Keratinocyte (primary cell): ENCODE measurements around the gene LGR4. TPM values are rescaled to one million over a fixed set of nuclear protein-coding genes. Genes with fewer than 3 reads are reported as not detected.

Experiments used
- DNase-seq: peaks from one replicate; pipeline ENCODE4 v3.0.0-alpha.2; 2011; ENCODE audit warnings: low read depth, missing footprints, low spot score
- FAIRE-seq: peaks from 2 replicates; lab custom pipeline; 2011; peaks lifted over from hg19 to GRCh38; lab: Jason Lieb, UNC
- H2AFZ ChIP-seq: 2 replicates; pipeline ENCODE4 v1.6.0; 2012; ENCODE audit warnings: low read length, control low read depth, inconsistent platforms; ENCODE audit not compliant: control insufficient read depth
- H3K27ac ChIP-seq: 2 replicates; pipeline ENCODE4 v1.5.1; 2011; ENCODE audit warnings: low read length; ENCODE audit not compliant: control insufficient read depth, insufficient read depth
- H3K27me3 ChIP-seq: 3 replicates; pipeline ENCODE4 v1.6.0; 2011; ENCODE audit warnings: low read length; ENCODE audit not compliant: control insufficient read depth, insufficient read depth; ENCODE audit errors: extremely low read depth
- H3K36me3 ChIP-seq, 2 experiments: 2 replicates in 1 of 2; 3 replicates in 1 of 2; pipeline ENCODE4 v1.5.1; 2011; ENCODE audit warnings: low read length in 2 of 2, mild to moderate bottlenecking in 1 of 2; ENCODE audit not compliant: control insufficient read depth in 2 of 2, insufficient read depth in 2 of 2; ENCODE audit errors: extremely low read depth in 1 of 2
- H3K4me1 ChIP-seq: 3 replicates; pipeline ENCODE4 v1.5.1; 2011; ENCODE audit warnings: low read length; ENCODE audit not compliant: control insufficient read depth, insufficient read depth; ENCODE audit errors: extremely low read depth
- H3K4me2 ChIP-seq: 3 replicates; pipeline ENCODE4 v1.6.0; 2011; ENCODE audit warnings: low read depth, low read length; ENCODE audit not compliant: control insufficient read depth, insufficient read depth; ENCODE audit errors: extremely low read depth
- H3K4me3 ChIP-seq, 3 experiments: fragments of 200-600 bp in 1 of 3; sonication (generic) in 1 of 3; 2 replicates in 2 of 3; 3 replicates in 1 of 3; pipeline ENCODE4 v1.5.1; 2011 to 2016; ENCODE audit warnings: low read length in 3 of 3, mild to moderate bottlenecking in 3 of 3, control low read depth in 2 of 3, inconsistent platforms in 1 of 3, low read depth in 1 of 3, mixed read lengths in 1 of 3, mixed run types in 1 of 3, moderate library complexity in 1 of 3; ENCODE audit not compliant: control insufficient read depth in 2 of 3, insufficient read depth in 2 of 3; ENCODE audit errors: extremely low read depth in 1 of 3
- H3K79me2 ChIP-seq: 2 replicates; pipeline ENCODE4 v1.6.0; 2012; ENCODE audit warnings: low read length; ENCODE audit not compliant: control insufficient read depth, insufficient read depth
- H3K9ac ChIP-seq: 3 replicates; pipeline ENCODE4 v1.6.0; 2011; ENCODE audit warnings: low read length; ENCODE audit not compliant: control insufficient read depth, insufficient read depth; ENCODE audit errors: extremely low read depth
- H3K9me1 ChIP-seq: 3 replicates; pipeline ENCODE4 v1.6.0; 2011; ENCODE audit warnings: low read length; ENCODE audit not compliant: control insufficient read depth, insufficient read depth; ENCODE audit errors: extremely low read depth
- H3K9me3 ChIP-seq: 2 replicates; pipeline ENCODE4 v1.5.1; 2012; ENCODE audit warnings: low read depth, low read length; ENCODE audit not compliant: control insufficient read depth
- H4K20me1 ChIP-seq: 3 replicates; pipeline ENCODE4 v1.6.0; 2011; ENCODE audit warnings: low read length; ENCODE audit not compliant: control insufficient read depth, insufficient read depth; ENCODE audit errors: extremely low read depth
- EZH2 ChIP-seq: IDR thresholded peaks from one replicate; pipeline ENCODE4 v1.6.1; 2012; ENCODE audit warnings: inconsistent platforms, mild to moderate bottlenecking, low read length, moderate library complexity
- dilution Hi-C: fragments of 300-500 bp; cut with MboI; formaldehyde crosslinking; loops from one replicate; pipeline ENCODE4 v1.7.0; 2020; ENCODE audit warnings: low sequenced_read_pairs; ENCODE audit not compliant: extremely low pct_ligation_motif_present
- polyA plus RNA-seq, 5 experiments: library from polyadenylated mRNA; depleted of rRNA in 3 of 5; stranded (reverse) in 3 of 5; stranded (forward) in 1 of 5; unstranded in 1 of 5; fragments of >200 nt; gene quantifications; 1 replicate in 1 of 5; 2 replicates in 3 of 5; 3 replicates in 1 of 5; pipeline versions ENCODE4 v1.2.1 to v1.2.3, GENCODE V29; 2011 to 2012; ENCODE audit warnings: missing spikeins in 2 of 5, low read depth in 1 of 5, low replicate concordance in 1 of 5
- TF ChIP-seq, protein P1 (sequence below), 3 experiments: IDR thresholded peaks in 1 of 3; conservative IDR thresholded peaks in 1 of 3; optimal IDR thresholded peaks in 1 of 3; 2 replicates in 2 of 3; 3 replicates in 1 of 3; pipeline versions ENCODE3 to v1.5.1; 2011; ENCODE audit warnings: low read length in 3 of 3, mild to moderate bottlenecking in 3 of 3, moderate library complexity in 2 of 3, control low read depth in 1 of 3, inconsistent platforms in 1 of 3; ENCODE audit not compliant: insufficient read depth in 2 of 3; ENCODE audit errors: extremely low read depth in 1 of 3

LGR4 gene
- polyA plus RNA-seq, 1 donor (not counting 4 experiments of a cell fraction or from before 2014, with no cell fraction given) = 49.7 TPM

- Histone ChIP-seq H3K4me3 (no peak overlapping the region), H3K36me3 (no peaks in the 10 kb centered on the region), H4K20me1 (no peaks in the 10 kb centered on the region), H3K9me1 (no peaks in the 10 kb centered on the region), H3K27ac (no peak overlapping the region), H3K79me2 (peaks cover 4% of the 10 kb centered on the region), H3K4me1 (peaks cover 6% of the 10 kb centered on the region), H2AFZ (no peak overlapping the region), H3K9ac (no peak overlapping the region), H3K4me2 (no peak overlapping the region), H3K27me3 (no peaks in the 10 kb centered on the region), H3K9me3 (no peaks in the 10 kb centered on the region)
- TF ChIP-seq EZH2 = no peak
- TF ChIP-seq, protein P1, sequence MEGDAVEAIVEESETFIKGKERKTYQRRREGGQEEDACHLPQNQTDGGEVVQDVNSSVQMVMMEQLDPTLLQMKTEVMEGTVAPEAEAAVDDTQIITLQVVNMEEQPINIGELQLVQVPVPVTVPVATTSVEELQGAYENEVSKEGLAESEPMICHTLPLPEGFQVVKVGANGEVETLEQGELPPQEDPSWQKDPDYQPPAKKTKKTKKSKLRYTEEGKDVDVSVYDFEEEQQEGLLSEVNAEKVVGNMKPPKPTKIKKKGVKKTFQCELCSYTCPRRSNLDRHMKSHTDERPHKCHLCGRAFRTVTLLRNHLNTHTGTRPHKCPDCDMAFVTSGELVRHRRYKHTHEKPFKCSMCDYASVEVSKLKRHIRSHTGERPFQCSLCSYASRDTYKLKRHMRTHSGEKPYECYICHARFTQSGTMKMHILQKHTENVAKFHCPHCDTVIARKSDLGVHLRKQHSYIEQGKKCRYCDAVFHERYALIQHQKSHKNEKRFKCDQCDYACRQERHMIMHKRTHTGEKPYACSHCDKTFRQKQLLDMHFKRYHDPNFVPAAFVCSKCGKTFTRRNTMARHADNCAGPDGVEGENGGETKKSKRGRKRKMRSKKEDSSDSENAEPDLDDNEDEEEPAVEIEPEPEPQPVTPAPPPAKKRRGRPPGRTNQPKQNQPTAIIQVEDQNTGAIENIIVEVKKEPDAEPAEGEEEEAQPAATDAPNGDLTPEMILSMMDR (optimal IDR thresholded peaks at IDR 0.05 in 1 of 3, IDR thresholded peaks at IDR 0.05 in 1 of 3, conservative IDR thresholded peaks at IDR 0.05 in 1 of 3; ENCODE audit: extremely low read depth in 1 of 3, insufficient read depth in 2 of 3, low read length in 3 of 3) = no peak
- FAIRE-seq (no peak), DNase-seq (no peak)
- dilution Hi-C loops = no loop called here
These were observed 39.6 kb upstream of the LGR4 start for GRCh38 chr11:27512238-27512637.

GRCh38 chr11:27509908-27510307, 37.3 kb upstream of the LGR4 start:
- DNase-seq = no peak
- no peaks in the 10 kb centered on the region for H3K27me3 ChIP-seq
- H3K9ac ChIP-seq = no peak overlapping the region
- TF ChIP-seq, protein P1 (optimal IDR thresholded peaks at IDR 0.05 in 1 of 3, IDR thresholded peaks at IDR 0.05 in 1 of 3, conservative IDR thresholded peaks at IDR 0.05 in 1 of 3; ENCODE audit: extremely low read depth in 1 of 3, insufficient read depth in 2 of 3, low read length in 3 of 3) = no peak
- TF ChIP-seq EZH2 = no peak
- no peak for FAIRE-seq
- H2AFZ ChIP-seq = no peak overlapping the region
- H3K9me1 ChIP-seq = no peaks in the 10 kb centered on the region
- H3K4me3 ChIP-seq = no peak overlapping the region
- H3K4me2 ChIP-seq = no peak overlapping the region
- peaks cover 26% of the 10 kb centered on the region for H3K79me2 ChIP-seq
- H3K36me3 ChIP-seq = no peaks in the 10 kb centered on the region
- dilution Hi-C loops = no loop called here
- H3K4me1 ChIP-seq = peaks cover 15% of the 10 kb centered on the region
- no peaks in the 10 kb centered on the region for H3K9me3 ChIP-seq
- no peak overlapping the region for H3K27ac ChIP-seq
- H4K20me1 ChIP-seq = no peaks in the 10 kb centered on the region
